ENCODE data around the gene S100A5. TPM values are rescaled to one million over a fixed set of nuclear protein-coding genes. Genes with fewer than 3 reads are reported as not detected.
"Not testable (repeated sequence)": the region's sequence is repeated elsewhere in the genome, so short reads cannot be mapped to it uniquely, and the experiment has no call there.

Gene S100A5
- total RNA-seq, 1 donor from 2014 or later = not detected

DNA sequence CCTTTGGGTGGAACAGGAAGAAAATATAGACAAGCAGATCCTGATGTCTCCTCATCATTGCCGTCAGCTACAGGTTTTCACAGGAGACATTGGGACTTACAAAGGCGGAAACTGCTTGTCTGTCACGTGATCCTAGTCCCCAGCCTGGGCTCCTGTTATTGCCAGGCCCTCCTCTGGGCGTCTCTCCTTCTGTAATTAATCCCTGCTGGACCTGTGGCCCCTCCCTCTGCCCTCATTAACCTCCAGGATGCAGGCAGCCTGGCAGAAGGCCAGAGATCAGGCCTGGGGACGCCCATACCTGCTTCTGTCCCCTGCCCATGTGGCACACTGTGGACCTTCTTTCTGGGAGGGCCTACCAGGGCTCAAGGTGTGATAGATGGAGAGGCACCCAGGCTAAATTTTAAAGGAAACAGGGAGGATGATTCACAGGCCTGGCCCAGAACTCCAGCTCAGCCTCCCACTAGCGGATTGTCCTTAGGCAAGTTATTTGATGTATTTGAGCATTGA is 2.4 kb downstream of the S100A5 start:
- no peak for ATAC-seq
- no peak for DNase-seq (ENCODE audit: missing footprints)
- intact Hi-C loops (cut with DNase I) = no loop called here

DNA sequence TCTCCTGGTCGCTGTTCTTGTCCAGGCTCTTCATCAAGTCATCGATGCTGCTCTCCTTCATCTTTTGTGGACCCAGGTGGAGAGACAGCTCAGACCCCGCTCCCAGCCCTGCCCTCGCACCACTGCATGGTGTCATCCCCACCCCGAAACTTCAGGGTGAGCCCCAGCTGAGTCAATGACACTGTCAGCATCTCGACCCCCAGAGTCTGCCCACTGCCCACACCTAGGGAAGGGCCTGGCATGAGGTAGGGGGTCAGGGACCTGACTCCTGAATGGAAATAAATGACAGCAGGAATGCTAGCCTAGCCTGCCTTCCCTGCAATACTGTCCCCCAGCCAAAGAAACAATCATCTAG is 3.4 kb downstream of the S100A5 start:
- intact Hi-C loops (cut with DNase I) = no loop called here
- DNase-seq (ENCODE audit: missing footprints) = no peak
- no peak for ATAC-seq

DNA sequence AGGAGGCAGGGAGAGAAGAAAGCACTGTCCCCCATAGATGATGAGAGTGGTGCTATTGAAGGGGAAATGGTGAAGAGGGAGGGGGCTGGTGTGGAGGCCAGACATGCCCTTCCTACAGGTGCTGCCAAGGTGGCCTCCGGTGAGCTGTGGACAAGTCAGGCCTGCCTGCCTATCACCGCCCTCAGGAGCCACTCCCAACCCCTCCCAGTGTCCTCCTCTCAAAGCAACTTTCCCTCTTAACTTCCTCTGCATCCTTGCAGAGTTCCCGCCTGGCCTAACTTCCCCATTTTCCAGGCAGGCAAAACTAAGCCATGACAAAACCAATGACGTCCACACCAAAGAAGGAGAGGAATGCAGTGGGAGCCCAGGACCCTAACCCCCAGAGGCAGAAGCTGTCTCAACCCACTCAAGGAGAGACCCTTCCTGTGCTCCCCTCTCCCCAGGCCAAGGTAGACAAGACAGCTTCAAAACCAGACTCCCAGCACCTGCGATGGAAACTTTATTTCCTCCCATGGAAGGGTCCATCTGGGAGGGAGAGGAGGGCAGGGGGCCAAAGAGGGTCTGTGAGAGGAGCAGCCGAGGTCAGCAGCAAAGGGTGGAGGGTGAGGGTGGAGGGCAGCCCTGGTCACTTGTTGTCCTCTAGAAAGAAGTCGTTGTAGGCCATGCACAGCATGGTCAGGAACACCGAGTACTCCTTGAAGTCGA is 3.9 kb downstream of the S100A5 start:
- DNase-seq (ENCODE audit: missing footprints) = no peak
- ATAC-seq = no peak
- intact Hi-C loops (cut with DNase I) = no loop called here

DNA sequence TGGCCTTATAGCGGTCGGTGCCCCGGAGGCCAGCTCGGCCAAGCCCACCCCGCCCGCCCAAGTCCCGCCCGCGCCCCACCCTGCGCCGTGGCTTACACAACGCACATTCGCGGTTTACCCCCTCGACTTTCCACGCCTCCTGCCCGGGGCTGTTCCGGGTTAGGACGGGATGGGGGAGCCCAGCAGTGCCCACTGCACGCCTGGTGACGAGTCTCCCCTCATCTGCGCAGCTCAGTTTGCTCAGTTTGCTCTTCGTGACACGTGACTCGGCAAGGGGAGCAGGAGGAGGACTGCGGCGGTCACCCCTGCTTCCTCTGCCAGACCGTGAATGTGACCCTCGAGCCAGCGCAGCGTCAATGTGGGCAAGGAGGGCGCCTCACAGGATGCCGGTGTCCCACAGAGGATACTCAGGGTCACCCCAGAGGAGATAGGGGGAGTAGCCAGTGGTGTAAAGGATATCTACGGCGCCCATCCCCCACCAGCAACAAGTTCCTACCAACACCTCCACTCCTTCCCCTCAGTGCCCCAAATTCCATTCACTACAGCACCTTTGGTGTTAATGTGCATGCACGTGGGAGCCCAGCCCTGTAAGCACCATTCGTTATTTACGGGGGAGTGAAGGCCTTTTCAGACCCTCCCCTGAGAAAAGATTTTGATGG is 4.6 kb downstream of the S100A5 start:
- intact Hi-C loops (cut with DNase I) = no loop called here
- ATAC-seq (peak; percentile 83), DNase-seq (ENCODE audit: missing footprints) (peak; percentile 94)

DNA sequence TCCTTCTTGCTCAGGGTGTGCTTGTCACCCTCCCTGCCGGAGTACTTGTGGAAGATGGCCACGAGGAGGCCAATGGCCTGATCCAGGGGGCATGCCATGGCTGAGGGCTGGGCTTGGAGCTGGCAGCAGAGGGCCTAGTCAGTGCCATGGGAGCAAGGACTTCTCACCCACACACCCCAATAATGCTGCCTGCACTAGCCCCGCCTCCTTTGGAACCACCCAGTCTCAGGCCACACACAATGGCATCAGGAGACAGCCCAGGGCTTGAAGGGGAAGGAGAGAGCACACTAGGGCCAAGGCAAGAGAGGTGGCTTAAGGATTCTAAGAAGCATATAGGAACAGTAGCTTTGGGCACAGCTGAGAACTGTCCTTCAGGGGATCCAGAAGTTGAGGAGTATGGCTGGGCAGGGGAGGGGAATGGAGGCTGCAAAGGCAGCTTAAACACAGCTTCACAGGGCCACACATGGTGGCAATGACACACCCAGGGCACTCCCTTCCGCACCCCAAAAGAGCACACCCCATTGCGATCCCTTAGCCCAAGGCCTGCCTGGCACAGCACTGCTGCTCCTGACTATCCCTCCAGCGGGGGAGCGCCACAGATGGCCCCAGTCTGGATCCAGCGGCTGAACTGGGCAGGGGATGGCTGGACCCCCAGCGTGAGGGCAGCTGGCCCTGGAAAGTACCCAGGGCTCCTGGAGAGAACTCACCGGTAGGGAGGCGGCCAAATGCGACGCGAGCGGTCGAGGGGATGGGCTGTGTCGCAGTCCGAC is 5.3 kb downstream of the S100A5 start, which contains the start of gene S100A6:
Gene S100A6, minus strand, starts transcription at position 750 of the 770 bp plus-strand sequence. Its CDS starts 652 bp downstream, at position 98.
- ATAC-seq = peak; percentile 59
- intact Hi-C loops (cut with DNase I) = no loop called here
- DNase-seq (ENCODE audit: missing footprints) = peak; percentile 79

DNA sequence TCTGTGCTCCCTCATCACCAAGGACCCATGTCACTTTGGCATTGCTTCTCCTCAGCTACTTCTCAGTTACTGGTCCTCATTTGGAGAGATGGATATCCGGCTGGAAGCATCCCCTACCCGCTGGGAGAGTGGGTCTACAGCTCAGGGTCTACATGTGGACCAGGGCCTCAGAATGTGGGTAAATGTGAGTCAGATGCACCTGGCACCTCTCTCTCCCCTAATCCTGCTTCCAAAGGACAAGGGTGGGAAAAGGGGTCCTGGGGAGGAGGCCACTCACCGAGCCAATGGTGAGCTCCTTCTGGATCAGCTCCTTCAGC is 5.9 kb downstream of the S100A5 start:
- intact Hi-C loops (cut with DNase I) = loop anchor here (1.0 kb wide), 1 partner anchor 12 kb away; no protein-coding TSS in a partner anchor
- no peak for DNase-seq (ENCODE audit: missing footprints)
- ATAC-seq = no peak

DNA sequence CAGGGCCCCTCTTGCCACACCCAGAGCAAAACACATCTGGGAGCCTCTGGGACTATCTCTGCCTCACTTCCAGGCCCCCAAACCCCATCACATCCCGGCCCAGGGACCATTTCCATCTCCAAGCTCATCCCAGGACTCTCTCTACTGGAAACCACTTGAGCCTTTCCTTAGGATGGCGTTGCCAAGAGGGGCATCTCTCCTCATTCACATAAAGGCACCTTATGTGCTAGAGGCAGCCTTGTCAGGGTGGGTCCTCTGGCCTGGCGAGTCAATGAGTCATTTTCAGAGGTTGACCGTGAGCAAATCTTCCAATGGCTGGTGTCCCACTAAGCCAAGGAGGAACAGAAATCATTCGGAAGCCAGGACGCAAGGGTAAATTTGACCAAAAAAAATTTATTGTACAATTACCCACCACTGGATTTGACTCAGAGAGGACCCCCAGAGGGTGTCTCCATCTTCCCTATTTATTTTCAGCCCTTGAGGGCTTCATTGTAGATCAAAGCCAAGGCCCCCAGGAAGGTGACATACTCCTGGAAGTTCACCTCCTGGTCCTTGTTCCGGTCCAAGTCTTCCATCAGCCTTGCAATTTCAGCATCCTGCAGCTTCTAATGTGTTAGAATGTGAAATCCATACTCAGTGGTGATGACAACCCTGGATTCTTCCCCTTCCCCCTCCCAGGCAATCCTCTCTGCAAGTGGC is 6.4 kb downstream of the S100A5 start:
- ATAC-seq = no peak
- no peak for DNase-seq (ENCODE audit: missing footprints)
- intact Hi-C loops (cut with DNase I) = loop anchor here (1.0 kb wide), 1 partner anchor 13 kb away; no protein-coding TSS in a partner anchor

DNA sequence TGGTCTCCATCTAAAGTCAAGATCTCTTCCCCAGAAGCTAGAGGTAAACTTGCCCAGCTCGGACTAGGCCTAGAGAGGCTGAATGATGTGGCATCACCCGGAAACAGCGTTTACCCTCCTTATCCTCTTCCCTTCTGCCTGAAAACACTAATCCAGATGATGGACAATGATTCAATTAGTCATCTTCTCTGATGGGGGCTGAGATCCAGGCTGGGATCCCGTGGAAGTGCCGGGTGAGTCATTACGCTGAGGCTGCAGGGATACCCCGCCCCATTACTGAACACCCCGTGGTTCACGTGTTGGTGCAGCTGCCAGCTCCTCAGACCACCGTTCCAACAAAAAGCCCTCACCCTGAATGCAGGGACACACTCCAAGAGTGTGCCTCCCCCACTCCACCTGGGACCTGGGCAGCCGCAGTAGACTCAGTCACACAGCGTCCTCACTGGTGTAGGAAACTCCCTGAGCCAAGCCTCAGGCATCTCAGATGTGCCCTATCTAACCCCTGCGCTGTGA is 7.0 kb downstream of the S100A5 start:
- ATAC-seq (peak; percentile 12), DNase-seq (ENCODE audit: missing footprints) (no peak)
- intact Hi-C loops (cut with DNase I) = loop anchor here (1.0 to 2.0 kb wide), 3 partner anchors 14 to 35 kb away; no protein-coding TSS in a partner anchor

DNA sequence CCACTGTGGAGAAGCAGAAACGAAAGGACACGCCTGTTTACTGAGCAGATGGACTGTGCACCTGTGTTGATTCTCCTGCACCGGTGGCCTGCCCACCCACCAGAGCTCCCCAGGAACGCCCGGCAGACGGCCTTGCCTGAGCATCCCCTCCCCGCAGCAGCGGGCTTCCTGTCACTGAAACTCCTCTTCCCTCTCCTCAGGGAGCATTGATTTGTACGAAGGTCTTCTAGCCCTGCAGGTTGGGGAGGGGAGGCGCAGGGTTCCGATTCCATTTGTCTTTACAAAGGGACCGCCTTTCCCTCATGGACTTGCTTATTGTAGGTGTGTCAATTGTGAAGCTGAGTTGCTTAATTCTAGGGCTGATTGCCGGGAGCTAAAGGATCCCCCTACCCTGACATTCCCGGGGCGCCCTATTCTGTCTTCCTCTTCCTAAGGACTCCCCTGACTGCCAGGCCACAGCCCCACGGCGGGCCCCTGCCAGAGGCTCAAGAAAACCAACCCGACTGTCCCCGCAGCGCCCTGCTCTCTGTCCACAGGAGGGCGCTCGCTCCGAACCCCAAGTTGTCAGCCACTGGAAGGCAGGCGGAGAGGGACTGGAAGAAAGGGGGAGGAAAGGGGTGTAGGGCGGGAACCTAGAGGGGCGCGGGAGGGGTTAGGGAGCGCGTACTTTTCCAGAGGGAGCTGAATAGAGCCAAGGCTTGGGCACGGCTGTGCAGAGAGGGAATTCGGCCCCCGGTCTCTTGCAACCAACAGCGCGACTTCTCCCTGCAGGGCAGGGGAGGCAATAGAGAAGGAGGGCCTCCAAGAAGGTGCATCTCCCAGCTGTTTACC is 7.8 kb downstream of the S100A5 start:
- intact Hi-C loops (cut with DNase I) = loop anchor here (1.0 to 2.0 kb wide), 2 partner anchors 22 to 35 kb away; no protein-coding TSS in a partner anchor
- ATAC-seq (peak; percentile 62), DNase-seq (ENCODE audit: missing footprints) (peak; percentile 92)

DNA sequence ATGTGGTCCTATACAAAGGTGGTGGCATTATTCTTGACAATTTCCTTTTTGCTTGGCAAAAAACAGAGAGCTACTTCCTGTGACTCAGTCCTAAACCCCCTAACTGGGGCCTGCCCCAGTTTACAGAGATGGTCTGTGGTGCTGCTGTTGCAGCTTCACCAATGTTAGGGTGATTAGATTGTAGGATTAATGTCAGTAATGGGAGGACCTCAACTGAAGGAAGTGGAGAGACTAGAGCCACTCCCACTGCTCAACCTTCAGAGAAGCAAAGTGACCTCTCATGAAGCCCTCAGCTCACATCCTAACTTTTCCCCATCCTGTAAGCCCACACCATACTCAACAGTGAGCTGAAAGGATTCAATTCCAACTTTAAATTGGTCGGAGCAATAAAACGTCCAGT is 8.6 kb downstream of the S100A5 start:
- intact Hi-C loops (cut with DNase I) = loop anchor here (2.0 kb wide), 1 partner anchor 21 kb away; no protein-coding TSS in a partner anchor
- ATAC-seq (no peak), DNase-seq (ENCODE audit: missing footprints) (no peak)

DNA sequence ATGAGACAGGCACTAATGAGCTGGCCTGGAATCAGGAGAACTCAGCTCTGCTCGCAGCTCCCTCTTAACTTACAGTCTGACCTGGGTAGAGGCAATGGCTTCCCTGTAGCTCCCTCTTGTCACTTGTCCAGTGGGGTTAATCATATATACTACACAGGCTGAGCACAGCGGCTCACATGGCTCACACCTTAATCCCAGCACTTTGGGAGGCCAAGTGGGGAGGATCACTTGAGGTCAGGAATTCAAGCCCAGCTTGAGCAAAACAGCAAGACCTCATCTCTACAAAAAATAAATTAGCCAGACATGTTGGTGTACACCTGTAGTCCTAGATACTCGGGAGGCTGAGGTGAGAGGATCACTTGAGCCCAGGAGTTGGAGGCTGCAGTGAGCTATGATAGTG is 9.1 kb downstream of the S100A5 start:
- DNase-seq (ENCODE audit: missing footprints) (no peak), ATAC-seq (no peak)
- intact Hi-C loops (cut with DNase I) = loop anchor here (2.0 kb wide), 1 partner anchor 21 kb away; no protein-coding TSS in a partner anchor

DNA sequence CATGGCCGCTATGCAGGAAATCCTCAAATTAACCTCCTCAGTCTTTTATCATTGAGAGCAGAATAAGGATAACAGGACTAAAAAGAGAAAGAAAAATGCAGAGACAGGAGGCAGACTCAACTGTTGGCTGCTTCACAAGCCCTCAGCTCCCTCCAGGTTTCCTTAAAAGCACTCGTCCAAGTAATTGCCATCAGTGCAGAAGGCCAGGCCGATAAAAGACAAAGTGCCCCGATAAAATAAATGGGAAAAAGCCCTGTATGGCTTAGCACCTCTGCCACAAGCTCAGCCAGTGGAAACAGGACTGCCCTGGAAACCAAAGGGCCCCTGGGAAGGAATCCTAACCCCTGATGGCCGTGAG is 13.1 kb downstream of the S100A5 start:
- ATAC-seq (no peak), DNase-seq (ENCODE audit: missing footprints) (no peak)
- intact Hi-C loops (cut with DNase I) = no loop called here

DNA sequence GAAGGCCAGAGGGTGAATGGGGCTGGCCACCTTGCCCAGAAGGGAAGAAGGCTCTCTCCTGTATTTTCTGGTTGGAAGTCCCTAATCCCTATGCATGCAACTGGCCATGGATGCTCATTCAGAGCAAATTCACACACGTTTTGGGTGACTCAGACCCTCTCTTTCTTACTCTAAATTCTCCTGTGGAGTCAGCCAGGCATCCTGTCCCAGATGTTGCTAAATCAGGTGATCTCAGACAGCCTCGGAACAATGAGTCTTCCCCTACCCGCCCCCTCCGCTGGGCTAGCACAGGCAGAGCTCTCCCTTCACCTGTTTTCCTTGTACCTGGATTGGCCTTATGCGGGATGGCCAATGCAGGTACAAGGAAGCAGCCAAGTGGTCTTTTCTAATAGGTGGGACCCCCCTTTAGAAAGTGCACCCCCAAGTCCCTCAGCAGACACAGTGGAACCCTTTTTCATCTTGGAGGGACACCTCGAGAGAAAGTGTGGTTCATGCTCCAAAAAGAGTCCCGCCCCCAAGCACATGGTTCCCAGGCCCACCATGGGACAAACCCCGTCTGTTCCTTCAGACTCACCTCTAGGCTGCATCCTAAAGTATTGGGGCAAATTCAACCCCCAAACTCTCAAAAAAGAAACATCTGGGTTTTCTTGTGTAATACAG is 13.6 kb downstream of the S100A5 start:
- ATAC-seq = no peak

DNA sequence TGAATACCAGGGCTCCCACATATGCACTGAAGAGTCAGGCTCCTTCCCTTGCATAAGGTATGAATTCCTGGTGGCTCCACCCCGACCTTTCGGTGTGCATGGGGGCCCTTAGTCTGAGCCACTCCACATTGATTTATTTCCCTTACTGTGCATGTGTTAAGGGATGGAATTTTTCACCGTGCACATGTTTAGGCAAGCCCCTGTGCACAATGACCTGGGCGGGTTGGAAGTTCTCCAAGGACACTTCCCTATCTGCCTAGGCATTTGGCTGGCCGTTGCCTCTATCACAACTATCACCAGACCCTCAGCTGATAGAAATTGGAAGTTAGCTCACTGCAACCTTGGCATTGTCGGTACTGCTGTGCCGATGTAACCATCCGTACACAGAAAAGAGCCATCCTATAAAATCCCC is 14.6 kb downstream of the S100A5 start:
- DNase-seq (ENCODE audit: missing footprints) = no peak
- intact Hi-C loops (cut with DNase I) = no loop called here
- peak; percentile 48 for ATAC-seq

More for the DNA sequence above, 13.6 kb downstream of the S100A5 start:
- intact Hi-C loops (cut with DNase I) = no loop called here
- DNase-seq (ENCODE audit: missing footprints) = no peak

DNA sequence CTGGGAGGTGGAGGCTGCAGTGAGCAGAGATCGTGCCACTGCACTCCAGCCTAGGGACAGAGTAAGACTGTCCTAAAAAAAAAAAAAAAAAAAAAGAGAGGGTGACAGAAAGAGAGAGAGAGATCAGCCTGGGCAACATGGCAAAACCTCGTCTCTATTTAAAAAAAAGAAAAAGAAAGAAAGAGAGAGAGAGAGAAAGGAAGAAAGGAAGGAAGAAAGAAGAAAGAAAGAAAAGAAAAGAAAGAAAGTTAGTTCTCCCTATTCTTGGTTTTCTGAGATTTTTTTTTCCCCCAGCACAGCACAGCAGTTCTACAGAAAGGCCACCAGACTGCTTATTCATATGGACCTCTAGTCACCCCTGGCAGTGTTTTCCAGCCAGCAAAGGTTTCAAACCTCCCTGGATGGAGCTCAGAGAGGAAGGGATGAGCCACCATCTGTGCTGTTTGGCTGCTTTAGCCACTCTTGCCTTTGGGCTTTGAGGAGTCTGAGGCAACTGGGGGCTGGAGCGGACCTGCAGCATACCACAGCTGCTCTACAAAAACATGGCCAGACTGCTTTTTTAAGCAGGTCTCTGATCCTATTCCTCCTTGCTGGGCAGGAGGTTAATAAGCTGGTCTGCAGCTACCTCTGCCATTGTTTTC is 15.5 kb downstream of the S100A5 start:
- intact Hi-C loops (cut with DNase I) = no loop called here
- no peak for DNase-seq (ENCODE audit: missing footprints)
- peak; percentile 64 for ATAC-seq

DNA sequence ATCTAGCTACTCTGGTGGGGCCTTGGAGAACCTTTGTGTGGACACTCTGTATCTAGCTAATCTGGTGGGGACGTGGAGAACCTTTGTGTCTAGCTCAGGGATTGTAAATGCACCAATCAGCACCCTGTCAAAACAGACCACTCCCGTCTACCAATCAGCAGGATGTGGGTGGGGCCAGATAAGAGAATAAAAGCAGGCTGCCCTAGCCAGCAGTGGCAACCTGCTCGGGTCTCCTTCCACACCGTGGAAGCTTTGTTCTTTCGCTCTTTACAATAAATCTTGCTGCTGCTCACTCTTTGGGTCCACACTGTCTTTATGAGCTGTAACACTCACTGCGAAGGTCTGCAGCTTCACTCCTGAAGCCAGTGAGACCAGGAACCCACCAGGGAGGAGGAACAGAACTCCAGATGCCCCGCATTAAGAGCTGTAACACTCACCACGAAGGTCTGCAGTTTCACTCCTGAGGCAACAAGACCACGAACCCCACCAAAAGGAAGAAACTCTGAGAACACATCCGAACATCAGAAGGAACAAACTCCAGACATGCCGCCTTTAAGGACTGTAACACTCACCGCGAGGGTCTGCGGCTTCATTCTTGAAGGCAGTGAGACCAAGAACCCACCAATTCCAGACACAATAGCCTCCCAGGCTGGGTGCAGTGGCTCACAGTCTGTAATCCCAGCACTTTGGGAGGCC is 18.2 kb downstream of the S100A5 start:
- DNase-seq (ENCODE audit: missing footprints); ATAC-seq; intact Hi-C loops (cut with DNase I): not testable (repeated sequence)
